Activated CD4-positive, alpha-beta T cell treated with anti-CD3 and anti-CD28 coated beads for 48 hours (primary cell): Measurements from ENCODE around the gene PTPRU.

Source experiments
- DNase-seq: peaks from one replicate; pipeline ENCODE4 v3.0.0-alpha.2; 2020

PTPRU gene

DNA sequence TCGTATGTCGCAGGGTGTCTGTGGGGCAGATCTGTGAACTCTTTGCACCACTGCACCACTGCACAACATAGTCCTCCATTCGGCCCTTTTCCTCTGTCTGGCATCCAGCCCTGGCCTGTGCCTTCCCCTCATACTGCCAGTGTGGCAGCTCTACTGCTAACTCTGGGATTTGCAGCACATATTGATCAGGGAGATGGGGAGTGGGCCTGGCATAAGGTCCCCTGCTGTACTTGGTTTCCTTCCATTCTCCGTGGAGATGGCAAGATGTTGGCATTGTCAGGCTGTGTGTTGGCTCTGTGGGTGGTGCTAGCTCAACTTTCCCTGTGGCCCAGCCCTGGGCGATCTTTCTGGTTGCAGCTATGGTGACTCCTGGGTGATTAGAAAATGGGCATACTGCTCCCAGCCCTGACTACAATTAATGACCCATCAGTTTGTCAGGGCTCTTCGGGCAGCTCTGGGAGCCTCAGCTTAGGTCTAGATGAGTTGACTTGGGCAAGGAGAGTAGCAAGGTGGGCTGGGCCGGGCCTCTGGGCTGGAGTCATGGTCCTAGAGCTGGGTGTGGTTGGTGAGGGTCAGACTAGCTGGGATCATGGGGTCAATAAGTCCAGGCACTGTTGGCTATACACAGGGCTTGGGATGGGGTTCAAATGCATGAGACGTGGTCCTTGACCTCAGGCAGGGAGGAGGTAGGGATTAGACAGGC is 11.4 kb downstream of the PTPRU start:
- DNase-seq = no peak

- DNase-seq = no peak
These were observed 12.1 kb downstream of the PTPRU start for GRCh38 chr1:29248409-29248808.

DNA sequence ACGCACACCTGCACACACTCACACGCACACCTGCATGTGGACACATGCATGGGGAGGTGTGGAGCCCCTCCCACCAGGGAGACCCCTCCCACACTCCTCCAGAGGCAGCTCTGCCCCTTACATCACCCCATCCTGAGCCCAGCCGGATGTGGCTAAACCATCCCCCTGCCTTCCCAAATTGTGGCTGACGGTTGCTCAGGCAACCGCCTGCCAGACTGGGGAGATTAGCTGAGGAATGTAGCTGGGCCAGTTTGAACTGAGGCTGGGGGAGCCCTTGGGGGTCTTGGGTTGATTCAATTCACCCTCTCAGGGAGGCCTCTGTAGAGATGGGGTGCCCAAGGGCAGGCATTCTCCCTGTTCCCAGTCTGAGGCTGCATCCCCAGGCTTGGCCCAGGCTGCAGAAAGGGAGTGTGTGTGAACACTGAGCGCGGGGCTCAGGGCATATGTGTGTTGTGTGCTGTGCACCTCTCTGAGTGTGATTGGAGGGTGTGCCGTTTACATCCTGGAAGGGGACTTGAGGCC is 12.9 kb downstream of the PTPRU start:
- no peak for DNase-seq

DNA sequence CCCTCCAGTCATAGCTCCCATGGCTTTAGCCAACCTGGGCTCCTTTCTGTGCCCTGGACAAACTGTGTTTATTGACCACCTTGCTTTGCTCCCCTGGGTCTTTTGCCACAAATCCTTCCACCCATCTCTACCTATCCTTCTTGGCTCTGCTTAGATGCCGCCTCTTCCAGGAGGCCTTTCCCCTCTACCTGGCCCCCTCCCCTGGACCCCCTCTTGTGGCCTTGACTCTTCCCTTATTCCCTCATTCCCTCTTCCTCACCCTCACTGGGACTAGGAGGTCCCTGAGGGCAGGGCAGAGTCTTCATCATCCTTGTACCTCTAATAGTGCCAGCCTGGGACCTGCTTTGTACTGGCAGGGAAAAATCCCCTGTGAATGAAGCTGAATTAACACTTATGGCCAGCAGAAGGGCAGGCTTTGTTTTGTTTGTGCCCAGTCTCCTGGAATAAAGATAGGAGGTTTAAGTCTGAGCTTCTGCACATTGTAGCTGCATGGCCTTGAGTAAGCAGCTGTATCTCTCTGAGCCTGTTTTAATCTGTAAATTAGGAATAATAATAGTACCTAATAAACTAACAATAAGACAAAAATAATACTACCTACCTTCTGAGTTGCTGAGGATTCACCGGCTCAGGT is 13.7 kb downstream of the PTPRU start:
- DNase-seq = no peak

- no peak for DNase-seq
These were observed 15.1 kb downstream of the PTPRU start for GRCh38 chr1:29251164-29252124.

DNA sequence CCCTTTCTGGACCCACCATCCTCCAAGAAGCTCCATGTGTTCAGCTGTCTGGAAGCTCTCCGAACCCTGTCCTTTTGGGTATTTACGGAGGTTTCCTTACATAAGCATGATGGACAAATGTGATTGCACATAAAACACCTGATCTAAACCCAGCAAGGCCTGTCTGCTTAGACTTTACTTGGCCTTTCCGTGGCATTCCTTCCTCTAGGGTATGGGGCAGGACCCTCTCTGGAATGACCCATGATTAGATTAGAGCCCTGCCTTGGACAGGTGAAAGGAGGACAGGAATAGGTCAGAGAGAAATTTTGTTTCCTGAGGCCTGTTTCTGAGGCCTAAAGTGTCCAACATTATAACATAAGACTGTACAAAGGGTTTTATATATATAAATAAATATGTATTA is 16.9 kb downstream of the PTPRU start:
- DNase-seq = no peak

DNA sequence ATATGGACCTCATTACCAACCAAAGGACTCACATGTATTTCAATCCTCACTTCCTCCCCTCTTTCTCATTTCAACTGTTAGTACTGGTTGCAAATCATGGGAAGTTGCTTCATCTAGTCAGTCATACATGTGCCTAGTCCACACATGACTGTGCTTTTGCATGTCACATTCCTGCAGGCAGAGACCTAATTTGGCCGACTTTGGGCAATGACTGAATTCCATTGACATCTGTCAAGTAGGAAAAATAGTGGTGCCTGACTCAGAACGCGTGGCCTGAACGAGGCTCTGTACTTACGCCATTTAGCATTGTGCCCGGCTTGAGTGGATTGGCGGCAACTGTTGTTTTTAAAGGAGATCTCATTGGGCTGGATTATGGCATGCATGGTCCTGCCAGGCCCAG is 18.0 kb downstream of the PTPRU start:
- DNase-seq = no peak

GRCh38 chr1:29255134-29255666 is 18.9 kb downstream of the PTPRU start:
- DNase-seq = no peak

GRCh38 chr1:29256394-29256793 is 20.1 kb downstream of the PTPRU start:
- DNase-seq = no peak

DNA sequence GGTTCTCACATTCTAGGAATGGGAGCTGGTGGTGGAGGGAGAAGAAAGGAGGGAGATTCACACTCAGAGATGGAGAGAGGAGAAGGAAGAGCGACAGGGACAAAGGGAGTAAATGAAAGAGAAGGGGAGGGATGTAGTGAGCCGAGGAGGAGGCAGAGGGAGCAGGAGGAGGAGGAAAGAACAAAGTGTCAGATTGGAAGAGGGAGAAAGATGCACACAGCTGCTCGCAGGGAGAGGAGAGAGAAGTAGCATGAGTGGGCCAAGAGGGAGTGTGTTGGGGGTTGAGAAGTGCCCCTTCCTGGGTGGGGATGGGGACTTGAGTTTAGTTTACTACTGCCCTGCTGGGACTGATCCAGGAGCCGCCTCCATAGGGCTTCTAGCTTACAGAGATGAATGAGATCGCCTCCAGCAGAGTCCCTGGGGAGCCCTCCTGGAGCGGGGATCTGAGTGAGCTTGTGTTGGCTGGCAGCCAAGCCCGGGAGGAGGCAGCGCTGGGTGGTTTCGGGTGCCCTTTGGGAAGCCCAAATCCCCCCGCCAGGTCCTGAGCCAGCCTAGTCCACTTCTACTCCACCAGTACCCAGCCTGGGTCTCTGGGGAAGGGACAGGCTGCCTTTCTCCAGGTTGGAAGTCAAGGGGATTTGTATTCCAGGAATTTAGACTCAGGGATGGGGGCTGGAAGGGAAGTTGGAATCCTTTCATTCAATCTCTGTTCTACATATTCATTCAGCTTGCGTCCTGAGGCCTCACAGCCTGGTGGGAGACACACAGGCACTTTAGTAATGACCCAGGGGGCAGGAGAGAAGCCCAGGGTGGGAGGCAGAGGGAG is 20.9 kb downstream of the PTPRU start:
- DNase-seq = no peak

DNA sequence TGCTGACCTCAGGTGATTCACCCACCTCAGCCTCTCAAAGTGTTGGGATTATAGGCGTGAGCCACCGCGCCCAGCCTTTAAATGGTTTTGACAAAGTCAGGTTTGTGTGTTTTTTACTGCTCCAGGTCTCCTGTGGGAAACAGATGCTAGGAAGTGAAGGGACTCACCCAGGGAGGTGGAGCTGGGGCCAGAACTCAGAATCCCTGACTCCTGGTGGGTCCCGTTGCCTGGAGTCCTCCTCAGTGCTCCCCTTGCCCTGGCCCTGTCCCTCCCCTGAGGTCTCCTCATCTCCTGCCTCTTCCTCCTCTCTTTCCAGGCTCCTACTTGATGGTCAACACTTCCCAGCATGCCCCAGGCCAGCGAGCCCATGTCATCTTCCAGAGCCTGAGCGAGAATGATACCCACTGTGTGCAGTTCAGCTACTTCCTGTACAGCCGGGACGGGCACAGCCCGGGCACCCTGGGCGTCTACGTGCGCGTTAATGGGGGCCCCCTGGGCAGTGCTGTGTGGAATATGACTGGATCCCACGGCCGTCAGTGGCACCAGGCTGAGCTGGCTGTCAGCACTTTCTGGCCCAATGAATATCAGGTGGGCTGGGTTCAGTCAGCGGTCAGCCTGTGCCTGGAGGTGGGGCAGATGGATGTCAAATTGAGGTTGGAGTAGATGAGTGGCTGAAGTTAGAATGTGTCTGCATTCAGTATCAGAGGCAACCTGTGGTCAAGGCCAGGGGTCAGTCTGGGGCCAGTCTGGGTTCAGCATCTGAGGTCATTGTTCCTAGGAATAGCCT is 22.1 kb downstream of the PTPRU start:
- DNase-seq = no peak

DNA sequence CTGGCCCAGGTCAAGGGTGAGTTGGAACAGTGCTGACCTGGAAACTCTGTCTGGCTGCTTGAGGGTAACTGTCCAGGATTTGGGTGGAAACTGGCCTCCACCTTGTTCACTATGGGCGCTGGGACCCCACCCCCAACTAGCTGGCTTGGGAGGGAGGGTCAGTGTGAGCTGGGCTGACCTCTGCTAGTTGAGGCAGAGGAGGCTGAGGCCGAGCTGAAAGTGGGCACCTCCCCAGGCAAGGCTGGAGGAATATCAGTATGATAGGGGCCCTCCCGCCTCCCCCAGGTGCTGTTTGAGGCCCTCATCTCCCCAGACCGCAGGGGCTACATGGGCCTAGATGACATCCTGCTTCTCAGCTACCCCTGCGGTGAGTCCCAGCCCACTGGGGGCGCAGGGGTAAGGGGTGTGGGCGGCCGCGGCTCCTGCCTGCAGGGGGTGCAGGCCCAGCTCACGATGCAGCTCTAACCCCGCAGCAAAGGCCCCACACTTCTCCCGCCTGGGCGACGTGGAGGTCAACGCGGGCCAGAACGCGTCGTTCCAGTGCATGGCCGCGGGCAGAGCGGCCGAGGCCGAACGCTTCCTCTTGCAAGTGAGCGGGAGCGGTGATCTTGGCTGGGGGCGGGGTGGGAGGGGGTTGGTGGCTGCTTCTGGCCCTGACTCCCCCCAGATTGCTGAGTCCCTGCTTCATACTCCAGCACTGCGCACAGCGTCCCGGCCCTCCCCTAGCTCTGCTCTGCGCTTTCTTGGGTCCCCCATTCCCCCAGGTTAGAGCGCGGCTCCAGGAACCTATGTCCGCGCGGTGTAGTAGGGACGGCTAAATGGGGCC is 22.9 kb downstream of the PTPRU start:
- DNase-seq = no peak

DNA sequence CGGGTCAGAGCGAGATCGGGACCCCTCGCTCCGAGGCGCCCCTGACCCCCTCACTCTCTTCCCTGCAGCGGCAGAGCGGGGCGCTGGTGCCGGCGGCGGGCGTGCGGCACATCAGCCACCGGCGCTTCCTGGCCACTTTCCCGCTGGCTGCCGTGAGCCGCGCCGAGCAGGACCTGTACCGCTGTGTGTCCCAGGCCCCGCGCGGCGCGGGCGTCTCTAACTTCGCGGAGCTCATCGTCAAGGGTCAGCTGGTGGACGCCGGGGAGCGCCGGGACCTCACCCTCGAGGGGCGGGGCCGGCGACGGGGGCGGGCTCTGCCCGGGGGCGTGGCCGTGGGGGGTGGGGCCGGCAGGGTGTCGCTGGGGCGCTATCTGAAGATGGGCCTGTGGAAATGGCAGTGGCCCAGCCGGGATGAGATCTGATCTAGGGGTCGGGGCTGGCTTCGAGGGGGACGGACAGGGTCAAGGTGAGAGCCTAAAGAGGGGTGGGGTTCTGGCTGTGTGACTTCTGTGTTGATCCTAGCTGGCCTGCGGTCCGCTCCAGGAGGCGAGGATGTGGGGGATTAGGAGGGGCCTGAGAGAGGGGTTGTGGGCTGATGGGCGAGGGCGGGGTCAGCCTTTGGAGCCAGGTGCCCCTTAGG is 23.6 kb downstream of the PTPRU start:
- DNase-seq = peak; percentile 35

DNA sequence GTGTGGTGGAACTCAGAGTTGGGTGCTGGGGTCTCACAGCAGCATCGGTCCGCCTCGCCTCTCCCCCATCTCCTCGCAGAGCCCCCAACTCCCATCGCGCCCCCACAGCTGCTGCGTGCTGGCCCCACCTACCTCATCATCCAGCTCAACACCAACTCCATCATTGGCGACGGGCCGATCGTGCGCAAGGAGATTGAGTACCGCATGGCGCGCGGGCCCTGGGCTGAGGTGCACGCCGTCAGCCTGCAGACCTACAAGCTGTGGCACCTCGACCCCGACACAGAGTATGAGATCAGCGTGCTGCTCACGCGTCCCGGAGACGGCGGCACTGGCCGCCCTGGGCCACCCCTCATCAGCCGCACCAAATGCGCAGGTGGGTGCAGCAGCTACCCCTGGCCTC is 24.2 kb downstream of the PTPRU start:
- DNase-seq = no peak

DNA sequence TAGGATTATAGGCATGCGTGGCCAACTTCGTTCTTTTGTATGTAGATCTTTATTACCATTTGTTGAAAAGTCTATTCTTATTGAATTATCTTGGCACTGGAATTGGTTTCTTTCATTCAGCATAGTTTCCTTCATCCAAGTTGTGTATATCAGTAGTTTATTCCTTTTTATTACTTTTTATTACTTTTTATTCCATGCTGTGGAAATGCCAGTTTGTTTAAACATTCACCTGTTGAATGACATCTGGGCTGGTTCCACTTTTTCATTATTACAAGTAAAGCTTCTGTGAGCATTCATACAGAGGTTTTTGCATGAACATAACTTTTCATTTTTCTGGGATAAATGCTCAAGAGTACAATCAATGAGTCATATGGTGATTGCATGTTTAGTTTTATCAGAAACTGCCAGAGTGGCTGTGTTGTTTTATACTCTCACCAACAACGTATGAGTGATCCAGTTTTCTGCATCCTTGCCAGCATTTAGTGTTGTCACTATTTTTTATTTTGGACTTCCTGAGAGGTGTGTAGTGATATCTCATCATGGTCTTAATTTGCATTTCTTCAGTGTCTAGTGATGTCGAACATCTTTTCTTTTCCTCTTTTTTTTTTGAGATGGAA is 28.6 kb downstream of the PTPRU start:
- no peak for DNase-seq

- DNase-seq = no peak
These were observed 30.6 kb downstream of the PTPRU start for GRCh38 chr1:29266912-29267311.

DNA sequence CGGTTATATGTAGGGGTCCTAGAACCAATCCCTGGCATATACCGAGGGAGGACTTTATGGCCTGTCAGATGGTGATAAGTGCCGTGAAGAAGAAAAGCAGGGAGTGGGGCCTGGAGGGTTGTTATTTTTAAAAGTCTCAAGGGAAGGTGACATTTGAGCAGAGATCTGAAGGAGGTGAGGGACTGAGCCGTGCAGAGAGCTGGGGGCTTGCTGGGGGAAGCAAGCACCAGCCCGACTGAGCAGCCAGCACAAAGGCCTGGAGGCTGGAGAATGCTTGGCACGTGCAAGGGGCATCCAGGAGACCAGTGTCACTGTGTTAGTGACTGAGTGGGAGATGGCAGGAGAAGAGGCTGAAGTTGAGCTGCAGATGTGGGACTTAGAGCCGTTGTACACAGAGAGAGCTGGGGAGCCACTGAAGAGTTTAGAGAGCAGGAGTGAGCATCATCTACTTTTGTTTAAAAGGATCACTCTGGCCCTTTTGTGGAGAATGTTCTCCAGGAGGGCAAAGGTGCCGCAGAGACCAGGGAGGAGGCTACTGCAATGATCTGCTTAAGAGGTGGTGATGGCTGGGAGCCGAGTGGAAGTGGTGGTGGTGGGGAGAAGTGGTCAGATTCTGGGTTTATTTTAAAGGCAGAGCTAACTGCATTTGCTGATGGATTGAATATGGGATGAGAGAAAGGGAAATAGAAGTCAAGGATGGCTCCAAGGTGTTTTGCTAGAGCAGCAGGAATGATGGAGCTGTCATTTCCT is 31.2 kb downstream of the PTPRU start:
- DNase-seq = no peak

DNA sequence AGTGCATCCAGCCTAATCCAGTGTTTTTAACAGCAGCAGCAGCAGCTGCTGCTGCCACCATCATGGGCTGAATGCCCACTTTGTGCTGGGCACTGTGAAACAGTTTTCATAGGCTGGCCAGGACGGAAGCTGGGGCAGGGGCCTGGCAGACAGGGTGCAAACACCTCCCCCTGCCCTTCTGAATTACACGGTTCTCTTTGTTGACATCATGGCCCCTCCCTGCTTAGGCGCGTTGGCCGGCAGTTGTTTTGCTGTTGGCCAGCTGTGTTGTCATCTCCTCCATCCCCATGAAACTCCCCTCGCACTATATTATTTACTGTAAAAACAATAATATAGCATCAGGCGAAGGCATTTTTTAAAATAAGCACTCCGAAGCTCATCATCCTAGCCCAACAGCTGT is 33.1 kb downstream of the PTPRU start:
- DNase-seq = no peak
